H1 (cell line): ENCODE data around the gene CLDN8. TPM values are rescaled to one million over a fixed set of nuclear protein-coding genes. Genes with fewer than 3 reads are reported as not detected.

Experiments
- CTCF ChIA-PET: fragments of 300-600 bp; sonication (Branson Sonifier 250); formaldehyde crosslinking; loops from one replicate; lab custom pipeline; 2021; ENCODE audit not compliant: partially characterized antibody; lab: Charles Lee
- POLR2A ChIA-PET: fragments of 300-600 bp; sonication (Branson Sonifier 250); formaldehyde crosslinking; loops from one replicate; lab custom pipeline; 2021; ENCODE audit warnings: inconsistent platforms; ENCODE audit not compliant: partially characterized antibody; lab: Charles Lee
- DNase-seq, 2 experiments: peaks; one replicate each; pipeline versions ENCODE4 v3.0.0 to v3.0.0-alpha.2; 2010 to 2022; ENCODE audit warnings: low spot score in 2 of 2, low read depth in 1 of 2, mixed read lengths in 1 of 2
- FAIRE-seq: peaks from 2 replicates; lab custom pipeline; 2011; peaks lifted over from hg19 to GRCh38; lab: Jason Lieb, UNC
- H2AFZ ChIP-seq: 2 replicates; pipeline ENCODE4 v1.8.1; 2012; ENCODE audit warnings: low read length, inconsistent platforms
- H2AK5ac ChIP-seq: 2 replicates; pipeline ENCODE4 v1.6.1; 2013; ENCODE audit warnings: low read depth, low read length
- H2BK120ac ChIP-seq: replicated peaks from 2 replicates; pipeline ENCODE3; 2013; ENCODE audit warnings: low read depth, low read length, inconsistent platforms
- H2BK12ac ChIP-seq: 2 replicates; pipeline ENCODE4 v1.6.1; 2013; ENCODE audit warnings: low read depth, low read length
- H2BK15ac ChIP-seq: 2 replicates; pipeline ENCODE4 v1.6.1; 2013; ENCODE audit warnings: low read length
- H2BK20ac ChIP-seq: 2 replicates; pipeline ENCODE4 v1.6.1; 2013; ENCODE audit warnings: low read length
- H2BK5ac ChIP-seq: 2 replicates; pipeline ENCODE4 v1.6.1; 2013; ENCODE audit warnings: low read depth, low read length
- H3K14ac ChIP-seq: 2 replicates; pipeline ENCODE4 v1.6.1; 2013; ENCODE audit warnings: inconsistent platforms; ENCODE audit not compliant: insufficient read length
- H3K18ac ChIP-seq: 2 replicates; pipeline ENCODE4 v1.6.1; 2013; ENCODE audit warnings: low read length; ENCODE audit errors: extremely low read depth
- H3K23ac ChIP-seq: 2 replicates; pipeline ENCODE4 v1.6.1; 2013; ENCODE audit warnings: inconsistent platforms; ENCODE audit not compliant: insufficient read length
- H3K23me2 ChIP-seq: 2 replicates; pipeline ENCODE4 v1.6.1; 2013; ENCODE audit warnings: low read depth, low read length
- H3K27ac ChIP-seq: 2 replicates; pipeline ENCODE4 v1.6.1; 2011; ENCODE audit warnings: low read depth, low read length, inconsistent platforms
- H3K27me3 ChIP-seq, 4 experiments: replicated peaks in 1 of 4; 1 replicate in 1 of 4; 2 replicates in 3 of 4; pipeline versions ENCODE4 v1.6.1 to v1.8.1; 2011 to 2013; ENCODE audit warnings: low read length in 3 of 4, mild to moderate bottlenecking in 3 of 4, inconsistent platforms in 2 of 4, mixed read lengths in 2 of 4, moderate library complexity in 1 of 4; ENCODE audit not compliant: control insufficient read depth in 3 of 4, insufficient read depth in 3 of 4; ENCODE audit errors: extremely low read depth in 1 of 4
- H3K36me3 ChIP-seq, 4 experiments: 2 replicates each; pipeline versions ENCODE4 v1.6.1 to v1.8.1; 2011 to 2013; ENCODE audit warnings: mild to moderate bottlenecking in 4 of 4, low read length in 3 of 4, moderate library complexity in 2 of 4, control low read depth in 1 of 4, inconsistent platforms in 1 of 4; ENCODE audit not compliant: insufficient read depth in 4 of 4, control insufficient read depth in 2 of 4
- H3K4ac ChIP-seq: replicated peaks from 2 replicates; pipeline ENCODE3; 2013; ENCODE audit warnings: low read length, low read depth, mixed read lengths, inconsistent platforms; ENCODE audit not compliant: insufficient read length
- H3K4me1 ChIP-seq, 4 experiments: replicated peaks in 1 of 4; 1 replicate in 1 of 4; 2 replicates in 3 of 4; pipeline versions ENCODE4 v1.6.1 to v1.8.1; 2011 to 2013; ENCODE audit warnings: low read length in 3 of 4, inconsistent platforms in 2 of 4, mixed read lengths in 1 of 4; ENCODE audit not compliant: insufficient read depth in 4 of 4, control insufficient read depth in 3 of 4
- H3K4me2 ChIP-seq, 2 experiments: 2 replicates each; pipeline versions ENCODE4 v1.6.1 to v1.8.1; 2011 to 2013; ENCODE audit warnings: low read depth in 2 of 2, low read length in 2 of 2, control low read depth in 1 of 2, inconsistent platforms in 1 of 2, mild to moderate bottlenecking in 1 of 2; ENCODE audit not compliant: insufficient read depth in 1 of 2
- H3K4me3 ChIP-seq, 4 experiments: fragments of 200-600, 300-600 bp in 1 of 4; sonication (generic), shearing (Covaris generic), sonication (Bioruptor Twin) in 1 of 4; 2 replicates each; pipeline versions ENCODE4 v1.5.1 to v1.8.1; 2011 to 2016; ENCODE audit warnings: low read length in 4 of 4, low read depth in 3 of 4, control low read depth in 2 of 4, inconsistent platforms in 2 of 4, mild to moderate bottlenecking in 2 of 4, mixed read lengths in 1 of 4, moderate library complexity in 1 of 4; ENCODE audit not compliant: insufficient read depth in 2 of 4; ENCODE audit errors: extremely low read depth in 1 of 4
- H3K56ac ChIP-seq: replicated peaks from 2 replicates; pipeline ENCODE3; 2013; ENCODE audit warnings: low read depth, mild to moderate bottlenecking, mixed read lengths, low read length, inconsistent platforms; ENCODE audit not compliant: insufficient read length
- H3K79me1 ChIP-seq: 2 replicates; pipeline ENCODE4 v1.6.1; 2013; ENCODE audit warnings: low read depth, low read length, control low read depth
- H3K79me2 ChIP-seq, 2 experiments: 2 replicates each; pipeline versions ENCODE4 v1.6.1 to v1.8.1; 2012 to 2013; ENCODE audit warnings: low read length in 2 of 2, mild to moderate bottlenecking in 2 of 2, inconsistent platforms in 1 of 2; ENCODE audit not compliant: insufficient read depth in 2 of 2, control insufficient read depth in 1 of 2
- H3K9ac ChIP-seq, 4 experiments: replicated peaks in 1 of 4; 1 replicate in 1 of 4; 2 replicates in 3 of 4; pipeline versions ENCODE4 v1.6.1 to v1.8.1; 2011 to 2013; ENCODE audit warnings: low read depth in 3 of 4, low read length in 3 of 4, control low read depth in 2 of 4, mild to moderate bottlenecking in 2 of 4, moderate library complexity in 2 of 4, inconsistent platforms in 1 of 4; ENCODE audit errors: extremely low read depth in 1 of 4
- H3K9me3 ChIP-seq, 2 experiments: 2 replicates each; pipeline versions ENCODE4 v1.6.1 to v1.8.1; 2012 to 2013; ENCODE audit warnings: mild to moderate bottlenecking in 2 of 2, moderate library complexity in 2 of 2, control low read depth in 1 of 2, inconsistent platforms in 1 of 2, low read depth in 1 of 2, low read length in 1 of 2, mixed read lengths in 1 of 2; ENCODE audit not compliant: insufficient read depth in 2 of 2
- H4K20me1 ChIP-seq, 2 experiments: replicated peaks in 1 of 2; 2 replicates each; pipeline versions ENCODE3 to v1.8.1; 2011 to 2013; ENCODE audit warnings: inconsistent platforms in 2 of 2, low read length in 2 of 2, mild to moderate bottlenecking in 1 of 2; ENCODE audit not compliant: insufficient read depth in 2 of 2, control insufficient read depth in 1 of 2
- H4K5ac ChIP-seq: 2 replicates; pipeline ENCODE4 v1.6.1; 2013; ENCODE audit warnings: low read length, low read depth, mixed read lengths, inconsistent platforms; ENCODE audit not compliant: insufficient read length
- H4K8ac ChIP-seq: 2 replicates; pipeline ENCODE4 v1.8.0; 2013; ENCODE audit warnings: mild to moderate bottlenecking, moderate library complexity, low read length, inconsistent platforms; ENCODE audit not compliant: insufficient read depth; ENCODE audit errors: extremely low read depth
- H4K91ac ChIP-seq: replicated peaks from 2 replicates; pipeline ENCODE3; 2013; ENCODE audit warnings: low read length, mixed read lengths, inconsistent platforms; ENCODE audit not compliant: insufficient read length
- NRF1 ChIP-seq: IDR thresholded peaks from 2 replicates; pipeline ENCODE4 v1.6.1; 2011; ENCODE audit warnings: mild to moderate bottlenecking, low read depth, low read length, improper control_type of control experiment
- POU5F1 ChIP-seq: IDR thresholded peaks from 2 replicates; pipeline ENCODE4 v1.6.1; 2011; ENCODE audit warnings: low read depth, mild to moderate bottlenecking, low read length, moderate library complexity
- SAP30 ChIP-seq: fragments of 300-600 bp; sonication (generic); IDR thresholded peaks from 2 replicates; pipeline ENCODE4 v1.7.1; 2012; ENCODE audit warnings: low read length, moderate library complexity, mild to moderate bottlenecking, inconsistent platforms; ENCODE audit not compliant: insufficient read depth, insufficient replicate concordance
- SIRT6 ChIP-seq: IDR thresholded peaks from one replicate; pipeline ENCODE4 v1.7.1; 2012; ENCODE audit warnings: low read length, inconsistent platforms
- SRF ChIP-seq: IDR thresholded peaks from 2 replicates; pipeline ENCODE4 v1.6.1; 2011; ENCODE audit warnings: mild to moderate bottlenecking, low read depth, low read length, moderate library complexity
- WGBS, 2 experiments: shearing (Covaris generic) in 1 of 2; methylation state at CpG; one replicate each; pipeline versions ENCODE4 v1.1.6 to v1.1.7; 2013 to 2015; ENCODE audit warnings: low lambda C conversion rate in 2 of 2, mixed read lengths in 2 of 2, inconsistent platforms in 1 of 2, low coverage in 1 of 2, missing lambda C conversion rate in 1 of 2; ENCODE audit not compliant: insufficient replicate concordance in 2 of 2, insufficient coverage in 1 of 2, insufficient read length in 1 of 2; ENCODE audit errors: extremely low coverage in 1 of 2, missing lambda C conversion rate in 1 of 2; 5-methylcytosine and 5-hydroxymethylcytosine counted together
- polyA plus RNA-seq, 7 experiments: library from polyadenylated mRNA; depleted of rRNA in 3 of 7; stranded (reverse) in 5 of 7; unstranded in 2 of 7; fragments of >200 nt in 5 of 7; fragments of 200-250 nt in 2 of 7; gene quantifications; 1 replicate in 5 of 7; 2 replicates in 1 of 7; 4 replicates in 1 of 7; pipeline versions ENCODE4 v1.2.1 to v1.2.3, GENCODE V29; 2011 to 2013; ENCODE audit warnings: missing spikeins in 2 of 7, mixed read lengths in 2 of 7
- total RNA-seq: library from RNA; stranded (reverse); fragmentation: NEBNext Ultra II Directional; extraction: Animal tissue kit (Norgen Biotek cat#: 25700); gene quantifications from 2 replicates; pipeline ENCODE4 v1.2.1, GENCODE V29; 2021

CLDN8 gene
- total and polyA plus RNA-seq, 2 of the 8 experiments (the other 6 are each of a cell fraction or from before 2014, with no cell fraction given): not detected

DNA sequence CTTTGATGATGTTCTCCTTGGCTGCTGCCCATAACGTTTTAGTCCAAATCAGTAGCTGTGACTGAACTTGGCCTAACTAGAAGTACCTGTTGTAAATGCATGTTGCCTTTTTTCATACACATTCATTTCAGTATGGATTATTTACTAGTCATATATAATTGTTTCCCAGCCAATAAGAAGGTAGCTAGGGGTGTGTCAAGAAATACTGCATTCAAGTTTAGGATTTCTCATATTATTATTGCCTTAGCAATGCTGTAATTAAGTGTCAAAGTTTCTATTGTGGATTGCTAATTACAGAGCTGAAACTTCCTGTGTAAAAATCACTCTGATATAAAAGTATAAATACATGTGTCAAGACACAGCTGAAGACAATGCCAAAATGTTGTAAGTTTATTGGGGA lies 49.2 kb downstream of the CLDN8 start, which contains the start of gene CLDN17:
Gene CLDN17, minus strand, starts transcription at position 101 of the 400 bp plus-strand sequence. CDS start 188 bp downstream, outside the sequence.
- POLR2A ChIA-PET: no interaction called here
- Histone ChIP-seq H3K9me3 (no peaks in the 10 kb centered on the region), H3K36me3 (no peaks in the 10 kb centered on the region), H3K4me3 (no peak within 1 kb of the TSS), H2BK120ac (no peak within 1 kb of the TSS), H2BK20ac (no peak within 1 kb of the TSS), H3K27me3 (no peaks in the 10 kb centered on the region), H4K5ac (no peak within 1 kb of the TSS), H3K4me1 (no peaks in the 10 kb centered on the region), H2BK15ac (no peak within 1 kb of the TSS), H4K8ac (no peak within 1 kb of the TSS), H3K9ac (no peak within 1 kb of the TSS), H3K79me2 (no peaks in the 10 kb centered on the region), H3K18ac (no peak within 1 kb of the TSS), H2AK5ac (no peak within 1 kb of the TSS), H3K27ac (no peak within 1 kb of the TSS), H4K91ac (no peak within 1 kb of the TSS), H3K4ac (no peak within 1 kb of the TSS), H2AFZ (no peak within 1 kb of the TSS), H4K20me1 (no peaks in the 10 kb centered on the region), H3K4me2 (no peak within 1 kb of the TSS), H3K79me1 (no peaks in the 10 kb centered on the region), H2BK12ac (no peak within 1 kb of the TSS), H2BK5ac (no peak within 1 kb of the TSS), H3K14ac (no peak within 1 kb of the TSS), H3K23me2 (no peaks in the 10 kb centered on the region), H3K23ac (no peak within 1 kb of the TSS), H3K56ac (no peak within 1 kb of the TSS)
- DNase-seq: no peak
- FAIRE-seq: no peak
- CTCF ChIA-PET: interaction anchor here (1.3 kb wide), 1 partner anchor 9 kb away, joined by 3 read pairs; no protein-coding TSS in a partner anchor
- 88% methylated on average over 1 of the region's 1 CpG; no CpG with 5 or more reads in 1 of the 2 experiments for WGBS, 2 experiments
- TF ChIP-seq NRF1: no peak
- no peak for TF ChIP-seq POU5F1
- no peak for TF ChIP-seq SAP30
- TF ChIP-seq SIRT6: no peak
- no peak for TF ChIP-seq SRF
